Diencephalon (tissue), 1 donor: Measurements from ENCODE around the gene IQSEC1. TPM values are rescaled to one million over a fixed set of nuclear protein-coding genes. Genes with fewer than 3 reads are reported as not detected.

Experiments used
- small RNA-seq: library from RNA; depleted of rRNA; stranded (forward); fragments of <200 nt; gene quantifications from one replicate; pipeline ENCODE3, GENCODE V24; 2014
- total RNA-seq: library from RNA; depleted of rRNA; stranded (reverse); fragments of >200 nt; gene quantifications from one replicate; pipeline ENCODE4 v1.2.3, GENCODE V29; 2014

IQSEC1 gene
- total RNA-seq, result 38.5 TPM

GRCh38 chr3:13073326-13074005 lies at the start of gene IQSEC1:
TSS of gene IQSEC1 (minus strand) at chr3:13073429. CDS start at chr3:13073014, 415 bp downstream.

Small RNA genes lying within 50 kb of the gene (small RNA-seq; reads per million reads assigned to genes)
- gene AC034198.1, result not detected
- gene AC069271.1, result not detected

Other genes with a start within 250 kb of the IQSEC1 start
- gene RPL32, start 231.9 kb downstream of the IQSEC1 start, total RNA-seq, result 1,365 TPM